ENCODE data around the gene MAP3K21. TPM values are rescaled to one million over a fixed set of nuclear protein-coding genes. Genes with fewer than 3 reads are reported as not detected.

The MAP3K21 gene
- total and polyA plus RNA-seq, 12 donors = 0.39 to 12.1 (median 6.0) TPM

- no peak overlapping the region for H3K4me3 ChIP-seq
- no peaks in the 10 kb centered on the region for H3K9me3 ChIP-seq (replicated peaks in 1 of 3)
- DNase-seq = no peak
- H3K36me3 ChIP-seq (replicated peaks in 1 of 2) = no peaks in the 10 kb centered on the region
- no peak overlapping the region for H3K27ac ChIP-seq
- H3K4me1 ChIP-seq (replicated peaks in 1 of 2) = peaks cover 23 to 26% of the 10 kb centered on the region in 2 donors
- H3K27me3 ChIP-seq = no peaks in the 10 kb centered on the region
- intact Hi-C loops (cut with DNase I) = no loop called here
- WGBS, 4 donors = 48 to 73% (median 64%) methylated on average over 1 of the region's 1 CpG
- no peak for TF ChIP-seq POLR2A (IDR thresholded peaks at IDR 0.05)
- TF ChIP-seq CTCF (IDR thresholded peaks at IDR 0.05) = no peak
Observed at GRCh38 chr1:233364026-233364425, 36.5 kb downstream of the MAP3K21 start.

- TF ChIP-seq POLR2A (IDR thresholded peaks at IDR 0.05) = no peak
- peak; percentile 49 to 77 (median 62) for TF ChIP-seq CTCF (IDR thresholded peaks at IDR 0.05)
- DNase-seq = no peak
- intact Hi-C loops (cut with DNase I) = no loop called here
- Histone ChIP-seq H3K27ac (no peak overlapping the region), H3K4me3 (no peak overlapping the region), H3K9me3 (replicated peaks in 1 of 3) (no peaks in the 10 kb centered on the region), H3K36me3 (replicated peaks in 1 of 2) (no peaks in the 10 kb centered on the region), H3K27me3 (no peaks in the 10 kb centered on the region), H3K4me1 (replicated peaks in 1 of 2) (peaks cover 23 to 26% of the 10 kb centered on the region in 2 donors)
- WGBS, 4 donors = 66 to 75% (median 72%) methylated on average over 5 of the region's 5 CpGs
Observed at GRCh38 chr1:233364695-233365539, 37.4 kb downstream of the MAP3K21 start.

- no peak overlapping the region for H3K4me3 ChIP-seq
- WGBS, 4 donors = 24 to 33% (median 29%) methylated on average over 3 of the region's 3 CpGs
- TF ChIP-seq CTCF (IDR thresholded peaks at IDR 0.05) (no peak), POLR2A (IDR thresholded peaks at IDR 0.05) (no peak)
- intact Hi-C loops (cut with DNase I) = no loop called here
- H3K9me3 ChIP-seq (replicated peaks in 1 of 3) = no peaks in the 10 kb centered on the region
- H3K4me1 ChIP-seq (replicated peaks in 1 of 2) = peaks cover 23 to 26% of the 10 kb centered on the region in 2 donors
- no peak for DNase-seq
- no peaks in the 10 kb centered on the region for H3K27me3 ChIP-seq
- H3K27ac ChIP-seq = peak overlapping the region in 1 of 5 donors; percentile 29
- H3K36me3 ChIP-seq (replicated peaks in 1 of 2) = no peaks in the 10 kb centered on the region
Observed at GRCh38 chr1:233366575-233366974, 39.1 kb downstream of the MAP3K21 start.

GRCh38 chr1:233367057-233367803 is 39.7 kb downstream of the MAP3K21 start:
- Histone ChIP-seq H3K9me3 (replicated peaks in 1 of 3) (no peaks in the 10 kb centered on the region), H3K27me3 (no peaks in the 10 kb centered on the region), H3K27ac (peak overlapping the region in 2 of 5 donors; percentile 2 to 29), H3K4me1 (replicated peaks in 1 of 2) (peaks cover 23 to 26% of the 10 kb centered on the region in 2 donors), H3K36me3 (replicated peaks in 1 of 2) (no peaks in the 10 kb centered on the region), H3K4me3 (no peak overlapping the region)
- intact Hi-C loops (cut with DNase I) = no loop called here
- WGBS, 4 donors = 46 to 58% (median 52%) methylated on average over 6 of the region's 6 CpGs
- no peak for TF ChIP-seq POLR2A (IDR thresholded peaks at IDR 0.05)
- no peak for DNase-seq

All from adrenal gland (tissue), 12 donors.